ENCODE data around the gene ZNF473. TPM values are rescaled to one million over a fixed set of nuclear protein-coding genes. Genes with fewer than 3 reads are reported as not detected.

ZNF473 gene
- total and polyA plus RNA-seq, 2 of the 13 experiments (the other 11 are each of a cell fraction or from before 2014, with no cell fraction given): 5.8 to 11.9 TPM

- TF ChIP-seq ZEB1 (IDR thresholded peaks at IDR 0.05; ENCODE audit: insufficient replicate concordance, low read depth) (no peak), NFYB (CRISPR knock-in tag; IDR thresholded peaks at IDR 0.05) (no peak), THAP9 (CRISPR knock-in tag; IDR thresholded peaks at IDR 0.05; ENCODE audit: borderline replicate concordance) (peak; percentile 78; the same call in 1 of the 2 replicates), BRD4 (CRISPR knock-in tag; IDR thresholded peaks at IDR 0.05) (no peak), ZFX (CRISPR knock-in tag; IDR thresholded peaks at IDR 0.05; ENCODE audit: low read depth) (peak; percentile 80), ZNF530 (CRISPR knock-in tag; IDR thresholded peaks at IDR 0.05; ENCODE audit: low read depth) (peak; percentile 82; the same call in 1 of the 2 replicates), ZNF619 (CRISPR knock-in tag; IDR thresholded peaks at IDR 0.05) (0 out of 2 replicates have a peak, but pooled peaks have one; percentile 34), BORCS8-MEF2B (CRISPR knock-in tag; IDR thresholded peaks at IDR 0.05) (peak; percentile 99), KDM2A (CRISPR knock-in tag; IDR thresholded peaks at IDR 0.05; ENCODE audit: borderline replicate concordance, low read depth) (peak; percentile 80; the same call in 1 of the 2 replicates), ZNF761 (CRISPR knock-in tag; conservative IDR thresholded peaks at IDR 0.05) (peak; percentile 76; the same call in 1 of the 2 replicates), ZNF136 (CRISPR knock-in tag; IDR thresholded peaks at IDR 0.05; ENCODE audit: low read depth) (no peak), ZNF296 (CRISPR knock-in tag; conservative IDR thresholded peaks at IDR 0.05) (peak; percentile 78; the same call in 1 of the 2 replicates), PCBP2 (optimal IDR thresholded peaks at IDR 0.05; ENCODE audit: low read depth, low read length, poor library complexity, severe bottlenecking) (no peak), KLF11 (CRISPR knock-in tag; IDR thresholded peaks at IDR 0.05) (peak; percentile 99), PATZ1 (CRISPR knock-in tag; IDR thresholded peaks at IDR 0.05) (peak; percentile 30), PREB (CRISPR knock-in tag; IDR thresholded peaks at IDR 0.05) (peak; percentile 94; the same call in 1 of the 2 replicates), ZBTB2 (CRISPR knock-in tag; IDR thresholded peaks at IDR 0.05; ENCODE audit: low read depth) (peak; percentile 86), TRAFD1 (CRISPR knock-in tag; IDR thresholded peaks at IDR 0.05; ENCODE audit: borderline replicate concordance) (peak; percentile 73; the same call in 1 of the 2 replicates)
These were observed at the start of gene ZNF473 (continued) for GRCh38 chr19:50025794-50026549.
